Duodenal mucosa (tissue), 2 donors: ENCODE results near the gene CLRN2.
"Not testable (repeated sequence)": the region's sequence is repeated elsewhere in the genome, so short reads cannot be mapped to it uniquely, and the experiment has no call there.

Experiments
- H3K27ac ChIP-seq: one replicate; pipeline ENCODE4 v1.7.0; 2013; ENCODE audit warnings: low read depth, low read length
- H3K27me3 ChIP-seq, 2 donors: one replicate each; pipeline ENCODE4 v1.7.0; 2013; ENCODE audit warnings: low read length in 2 of 2, control low read depth in 1 of 2; ENCODE audit not compliant: insufficient read depth in 2 of 2, control insufficient read depth in 1 of 2
- H3K36me3 ChIP-seq, 2 donors: one replicate each; pipeline ENCODE4 v1.7.0; 2013; ENCODE audit warnings: low read length in 2 of 2, control low read depth in 1 of 2; ENCODE audit not compliant: insufficient read depth in 2 of 2, control insufficient read depth in 1 of 2
- H3K4me1 ChIP-seq, 2 donors: one replicate each; pipeline ENCODE4 v1.7.0; 2013; ENCODE audit warnings: low read length in 2 of 2, control low read depth in 1 of 2; ENCODE audit not compliant: insufficient read depth in 2 of 2, control insufficient read depth in 1 of 2
- H3K4me3 ChIP-seq, 2 donors: one replicate each; pipeline ENCODE4 v1.7.0; 2013; ENCODE audit warnings: low read length in 2 of 2, low read depth in 1 of 2
- H3K9ac ChIP-seq, 2 donors: one replicate each; pipeline ENCODE4 v1.7.0; 2013; ENCODE audit warnings: low read length in 2 of 2, low read depth in 1 of 2
- H3K9me3 ChIP-seq, 2 donors: one replicate each; pipeline ENCODE4 v1.7.0; 2013; ENCODE audit warnings: low read length in 2 of 2, control low read depth in 1 of 2; ENCODE audit not compliant: control insufficient read depth in 1 of 2

CLRN2 gene

DNA sequence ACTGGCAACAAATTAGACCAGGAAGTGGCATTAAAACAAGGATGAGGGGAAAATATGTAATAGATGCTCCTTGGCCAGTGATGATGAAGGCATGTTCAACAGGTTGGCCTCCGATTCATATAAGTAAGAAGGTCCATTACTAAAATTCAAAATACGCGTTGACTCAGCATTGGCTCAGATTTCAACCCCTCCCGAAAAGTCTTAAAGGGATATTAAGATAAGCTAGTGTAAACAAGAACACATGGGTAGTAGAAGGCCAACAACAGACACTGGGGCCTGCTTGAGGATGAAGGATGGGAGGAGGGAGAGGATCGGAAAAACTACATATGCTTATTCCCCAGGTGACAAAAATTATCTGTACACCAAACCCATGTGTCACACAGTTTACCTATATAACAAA is 42.9 kb downstream of the CLRN2 start:
- Histone ChIP-seq H3K36me3 (no peaks in the 10 kb centered on the region), H3K9ac (no peak overlapping the region), H3K27ac (no peak overlapping the region), H3K9me3 (no peaks in the 10 kb centered on the region), H3K27me3 (no peaks in the 10 kb centered on the region), H3K4me1 (no peaks in the 10 kb centered on the region), H3K4me3 (no peak overlapping the region)

DNA sequence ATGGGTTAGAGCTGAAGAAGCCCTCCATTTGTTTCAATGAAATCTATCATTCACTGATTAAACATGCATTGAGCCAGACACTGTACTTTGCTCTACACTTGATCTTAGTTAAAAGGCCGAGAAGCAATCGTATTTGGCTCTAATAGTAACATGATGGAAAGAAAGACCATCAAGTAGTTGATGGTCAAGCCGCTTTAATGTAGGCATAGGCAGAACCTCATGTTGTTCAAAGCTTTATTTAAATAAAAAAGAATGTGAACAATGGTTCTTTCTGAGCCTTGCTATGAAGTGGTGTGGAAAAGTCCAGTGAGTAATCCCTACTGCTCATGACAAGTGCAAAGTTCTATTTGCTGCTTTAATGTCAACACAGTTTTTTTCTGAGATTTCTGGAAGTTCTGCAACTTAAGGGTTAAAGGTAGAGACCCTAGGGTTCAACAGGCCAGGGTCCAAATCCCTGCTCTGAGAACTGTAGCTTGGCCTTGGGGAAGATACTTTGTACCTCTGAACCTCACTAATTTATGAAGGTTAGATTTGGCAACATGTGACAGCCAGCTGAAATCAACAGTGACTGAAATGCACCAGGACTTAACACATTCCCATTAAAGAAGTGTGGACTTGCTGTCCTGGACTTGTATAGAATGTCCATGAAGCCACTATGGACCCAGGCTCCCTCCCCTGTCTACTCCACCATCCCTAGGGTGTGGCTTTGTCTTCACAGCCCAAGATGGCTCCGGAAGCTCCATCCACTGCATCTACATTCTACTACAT is 44.2 kb downstream of the CLRN2 start:
- H3K27ac ChIP-seq: no peak overlapping the region
- no peaks in the 10 kb centered on the region for H3K27me3 ChIP-seq
- no peak overlapping the region for H3K4me3 ChIP-seq
- H3K4me1 ChIP-seq: no peaks in the 10 kb centered on the region
- H3K36me3 ChIP-seq: no peaks in the 10 kb centered on the region
- H3K9ac ChIP-seq: no peak overlapping the region
- no peaks in the 10 kb centered on the region for H3K9me3 ChIP-seq

DNA sequence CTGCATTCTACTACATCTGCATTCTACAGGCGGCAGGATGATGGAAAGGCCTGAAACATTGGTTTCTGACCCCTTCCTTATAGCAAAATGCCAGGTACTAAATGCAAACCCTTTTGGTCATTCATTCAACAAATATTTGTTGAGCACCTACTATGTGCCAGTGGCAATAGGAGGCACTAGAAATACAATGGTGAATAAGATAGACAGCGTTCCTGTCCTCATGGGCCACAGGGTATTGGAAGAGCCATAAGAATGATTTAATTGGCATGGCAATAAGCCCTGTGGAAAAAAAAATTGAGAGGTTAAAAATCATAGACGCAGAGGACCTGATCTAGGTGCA is 44.7 kb downstream of the CLRN2 start:
- no peaks in the 10 kb centered on the region for H3K36me3 ChIP-seq
- no peaks in the 10 kb centered on the region for H3K27me3 ChIP-seq
- no peaks in the 10 kb centered on the region for H3K4me1 ChIP-seq
- H3K27ac ChIP-seq: no peak overlapping the region
- H3K9ac ChIP-seq: no peak overlapping the region
- no peak overlapping the region for H3K4me3 ChIP-seq
- no peaks in the 10 kb centered on the region for H3K9me3 ChIP-seq

DNA sequence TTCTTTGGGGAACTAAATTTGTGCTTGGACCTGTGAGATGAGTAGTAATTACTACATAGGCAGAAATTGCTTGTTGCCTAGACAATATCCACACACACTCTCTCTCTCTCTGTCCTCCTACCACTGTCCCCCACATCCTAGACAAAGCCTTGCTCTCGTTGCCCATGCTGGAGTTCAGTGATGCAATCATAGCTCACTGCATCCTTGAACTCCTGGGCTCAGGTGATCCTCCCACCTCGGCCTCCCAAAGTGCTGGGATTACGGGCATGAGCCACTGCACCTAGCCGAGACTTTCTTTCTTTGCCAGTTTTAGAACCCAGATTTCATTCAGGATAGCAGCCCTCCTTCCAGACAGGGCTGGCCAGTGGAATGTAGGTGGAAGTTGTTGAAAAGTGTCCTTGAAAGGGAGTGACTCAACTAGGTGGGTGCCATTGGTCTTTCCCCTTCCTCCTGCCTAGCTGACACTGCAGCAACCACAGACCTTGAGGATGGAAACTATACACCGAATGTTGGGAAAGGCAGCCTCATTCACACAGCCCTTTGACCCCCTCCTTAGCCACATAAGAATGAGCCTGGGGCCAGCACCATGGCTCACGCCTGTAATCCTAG is 45.2 kb downstream of the CLRN2 start:
- no peak overlapping the region for H3K27ac ChIP-seq
- no peaks in the 10 kb centered on the region for H3K27me3 ChIP-seq
- no peak overlapping the region for H3K4me3 ChIP-seq
- no peaks in the 10 kb centered on the region for H3K9me3 ChIP-seq
- no peaks in the 10 kb centered on the region for H3K36me3 ChIP-seq
- no peaks in the 10 kb centered on the region for H3K4me1 ChIP-seq
- H3K9ac ChIP-seq: no peak overlapping the region

DNA sequence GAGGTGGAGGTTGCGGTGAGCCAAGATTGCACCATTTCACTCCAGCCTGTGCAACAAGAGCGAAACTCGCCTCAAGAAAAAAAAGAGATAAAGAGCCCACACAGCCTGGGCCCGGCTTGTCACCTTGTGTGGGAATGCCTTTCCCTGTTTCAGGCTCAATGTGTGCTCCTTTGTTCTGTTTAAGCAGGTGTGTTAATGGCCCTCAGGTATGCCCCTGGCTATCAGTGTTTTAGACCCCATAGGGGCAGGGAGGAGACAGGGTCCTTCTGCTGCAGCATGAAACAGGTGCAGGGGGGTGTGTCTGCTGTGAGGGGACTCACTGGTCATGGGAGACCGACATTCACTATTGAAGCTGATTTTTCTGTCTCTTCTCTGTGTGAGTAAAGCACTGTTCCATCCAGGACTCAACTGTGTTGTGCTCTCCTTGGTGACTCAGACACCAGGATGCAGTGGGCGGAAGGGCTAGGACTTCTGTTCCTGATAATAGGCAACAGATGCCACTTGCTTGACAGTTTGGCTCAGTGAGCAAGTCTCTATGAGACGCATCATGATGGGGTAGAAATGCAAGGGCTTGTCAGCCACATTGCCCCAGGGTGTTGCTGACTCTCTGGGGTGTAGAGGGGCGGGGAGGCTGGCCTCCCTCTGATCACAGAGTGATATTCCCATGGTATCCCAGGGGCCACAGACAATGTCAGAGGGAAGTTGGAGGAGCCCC is 46.4 kb downstream of the CLRN2 start:
- no peaks in the 10 kb centered on the region for H3K36me3 ChIP-seq
- no peak overlapping the region for H3K4me3 ChIP-seq
- no peaks in the 10 kb centered on the region for H3K4me1 ChIP-seq
- no peak overlapping the region for H3K9ac ChIP-seq
- no peaks in the 10 kb centered on the region for H3K27me3 ChIP-seq
- no peak overlapping the region for H3K27ac ChIP-seq
- no peaks in the 10 kb centered on the region for H3K9me3 ChIP-seq

DNA sequence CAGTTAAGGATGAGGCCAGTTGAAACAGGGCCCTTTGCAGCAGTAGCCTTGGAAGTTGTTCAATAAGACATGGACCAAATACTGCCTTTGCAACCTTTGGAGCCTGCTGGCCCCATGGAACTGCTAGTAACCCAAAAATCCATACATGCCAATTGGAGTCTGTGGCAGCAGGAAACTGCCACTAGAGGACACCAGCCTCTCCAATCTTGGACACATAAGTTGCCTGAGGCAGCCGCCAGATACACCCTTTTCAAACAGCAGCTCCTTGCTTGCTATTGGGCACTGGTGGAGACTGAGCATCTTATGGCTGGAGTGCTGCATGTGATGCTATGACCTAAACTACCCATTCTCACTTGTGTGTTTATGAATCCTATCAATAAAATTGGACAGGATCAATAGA is 47.2 kb downstream of the CLRN2 start:
- Histone ChIP-seq H3K4me3 (no peak overlapping the region), H3K27me3 (no peaks in the 10 kb centered on the region), H3K9ac (no peak overlapping the region), H3K4me1 (no peaks in the 10 kb centered on the region), H3K36me3 (no peaks in the 10 kb centered on the region), H3K9me3 (no peaks in the 10 kb centered on the region), H3K27ac (no peak overlapping the region)

DNA sequence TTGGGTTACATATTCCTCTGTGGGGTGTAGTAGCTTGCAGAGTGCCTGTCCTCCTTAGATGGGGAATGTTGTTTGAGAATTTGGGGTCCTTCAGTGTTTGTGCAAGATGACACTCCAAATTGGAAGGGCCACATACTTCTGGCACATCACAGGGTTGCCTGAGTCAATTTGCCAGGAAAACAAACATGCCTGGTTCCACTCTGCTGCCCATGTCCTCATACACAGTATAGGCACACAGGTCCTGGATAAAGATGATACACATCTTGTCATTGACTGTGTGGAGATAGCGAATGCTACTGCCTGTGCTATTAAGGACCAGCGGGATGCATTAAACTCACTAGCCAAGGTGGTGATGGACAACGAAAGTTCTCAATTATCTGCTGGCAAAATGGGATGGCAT is 50.9 kb downstream of the CLRN2 start:
- no peaks in the 10 kb centered on the region for H3K27me3 ChIP-seq
- H3K4me3 ChIP-seq: no peak overlapping the region
- H3K9ac ChIP-seq: no peak overlapping the region
- H3K4me1 ChIP-seq: no peaks in the 10 kb centered on the region
- no peak overlapping the region for H3K27ac ChIP-seq
- no peaks in the 10 kb centered on the region for H3K36me3 ChIP-seq
- H3K9me3 ChIP-seq: no peaks in the 10 kb centered on the region

DNA sequence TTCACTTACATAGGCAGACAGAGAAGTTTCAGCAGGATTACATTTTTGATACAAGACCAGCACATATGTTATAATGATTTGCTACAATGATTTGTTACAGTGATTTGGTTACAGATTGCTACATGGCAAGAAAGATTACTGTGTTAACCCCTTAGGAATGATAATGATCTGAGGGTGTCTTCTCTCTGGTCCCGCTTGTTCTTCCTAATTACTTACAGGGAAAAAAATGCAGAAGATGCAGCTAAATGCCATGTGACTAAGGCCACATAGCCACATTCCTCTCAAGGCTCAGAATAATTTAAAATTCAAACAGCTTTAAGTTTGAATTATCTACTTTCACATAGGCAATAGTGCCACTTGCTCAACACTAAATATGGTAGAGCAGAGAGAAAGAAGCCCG is 52.3 kb downstream of the CLRN2 start:
- H3K9me3 ChIP-seq: no peaks in the 10 kb centered on the region
- no peak overlapping the region for H3K9ac ChIP-seq
- H3K36me3 ChIP-seq: no peaks in the 10 kb centered on the region
- H3K27me3 ChIP-seq: no peaks in the 10 kb centered on the region
- no peaks in the 10 kb centered on the region for H3K4me1 ChIP-seq
- no peak overlapping the region for H3K27ac ChIP-seq
- no peak overlapping the region for H3K4me3 ChIP-seq

DNA sequence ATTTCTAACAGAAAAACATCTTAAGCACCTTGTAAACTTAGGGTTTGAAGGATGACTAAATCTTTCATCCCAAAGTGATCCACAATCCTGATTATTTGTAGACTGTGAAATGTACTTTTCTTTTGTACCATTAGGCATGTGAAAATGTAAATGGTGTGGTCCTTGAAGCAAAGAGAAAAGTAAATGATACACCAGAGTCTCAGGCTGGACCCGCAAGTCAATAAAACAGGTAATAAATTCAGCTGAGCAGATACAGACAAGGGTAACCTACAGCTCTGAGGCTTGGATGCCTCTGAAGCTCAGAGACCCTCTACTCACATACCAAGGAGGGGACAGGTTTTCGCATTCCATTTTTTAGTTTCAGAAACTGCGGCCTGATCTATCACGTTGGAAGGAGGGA is 59.2 kb downstream of the CLRN2 start:
- Histone ChIP-seq H3K4me3 (no peak overlapping the region), H3K36me3 (no peaks in the 10 kb centered on the region), H3K4me1 (peaks cover 12 to 14% of the 10 kb centered on the region in 2 donors), H3K27me3 (no peaks in the 10 kb centered on the region), H3K9ac (no peak overlapping the region), H3K9me3 (no peaks in the 10 kb centered on the region), H3K27ac (no peak overlapping the region)

DNA sequence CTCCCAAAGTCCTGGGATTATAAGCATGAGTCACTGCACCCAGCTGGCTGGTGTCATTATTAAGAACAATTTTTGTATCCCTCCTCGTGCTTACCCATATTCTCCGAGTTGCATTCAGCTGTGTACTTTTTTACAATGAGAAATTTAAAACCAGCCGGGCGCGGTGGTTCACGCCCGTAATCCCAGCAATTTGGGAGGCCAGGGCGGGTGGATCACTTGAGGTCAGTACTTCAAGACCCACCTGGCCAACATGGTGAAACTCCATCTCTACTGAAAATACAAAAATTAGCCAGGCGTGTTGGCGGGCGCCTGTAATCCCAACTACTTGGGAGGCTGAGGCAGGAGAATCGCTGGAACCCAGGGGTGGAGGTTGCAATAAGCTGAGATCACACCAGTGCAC is 60.2 kb downstream of the CLRN2 start:
- H3K9ac ChIP-seq, H3K27ac ChIP-seq, H3K36me3 ChIP-seq, H3K27me3 ChIP-seq, H3K4me3 ChIP-seq, H3K9me3 ChIP-seq: not testable (repeated sequence)
- peaks cover 20 to 24% of the 10 kb centered on the region in 2 donors for H3K4me1 ChIP-seq
